Activated CD4-positive, alpha-beta T cell treated with anti-CD3 and anti-CD28 coated beads, Interleukin-2, amount 50 U/mL, for 1 hour (primary cell): ENCODE data around the gene BNC2.

Source experiments
- DNase-seq: peaks from one replicate; pipeline ENCODE4 v3.0.0-alpha.2; 2020

The BNC2 gene

DNA sequence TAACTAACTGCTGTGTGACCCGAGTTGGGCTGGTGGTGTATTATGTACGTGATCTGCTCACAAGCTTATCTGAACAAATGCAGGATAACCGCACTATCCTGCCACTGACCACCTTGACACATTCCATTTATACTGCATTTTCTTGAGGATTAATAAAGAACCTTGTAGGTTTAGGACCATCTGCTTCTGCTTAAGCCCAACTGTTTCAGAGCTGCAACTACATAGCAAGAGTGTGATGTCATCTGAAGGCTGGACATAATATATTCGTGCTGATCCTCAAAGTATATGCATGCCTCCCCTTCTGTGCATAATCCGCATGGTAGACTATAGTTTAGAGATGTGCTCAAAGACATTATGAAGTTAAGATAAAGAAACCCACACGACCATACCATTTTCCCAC lies 435.9 kb downstream of the BNC2 start:
- no peak for DNase-seq

DNA sequence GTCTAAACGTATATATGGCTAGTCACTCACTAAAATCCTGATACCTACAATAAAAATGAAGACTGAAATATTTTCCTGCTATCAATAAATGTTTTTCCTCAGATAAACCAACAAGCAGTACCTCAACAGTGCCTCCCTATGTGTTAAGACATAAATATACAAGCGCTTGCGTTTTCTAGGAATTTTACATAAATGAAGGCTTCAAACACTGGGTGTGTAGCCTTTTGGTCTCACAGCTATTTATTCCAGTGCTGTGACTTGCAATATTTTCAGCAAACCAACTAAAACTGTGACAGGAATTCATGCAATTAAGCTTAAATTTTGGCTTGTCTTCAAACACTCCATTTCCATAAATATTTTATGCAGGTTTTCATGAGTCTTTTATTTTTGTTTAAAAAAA lies 437.0 kb downstream of the BNC2 start:
- no peak for DNase-seq

DNA sequence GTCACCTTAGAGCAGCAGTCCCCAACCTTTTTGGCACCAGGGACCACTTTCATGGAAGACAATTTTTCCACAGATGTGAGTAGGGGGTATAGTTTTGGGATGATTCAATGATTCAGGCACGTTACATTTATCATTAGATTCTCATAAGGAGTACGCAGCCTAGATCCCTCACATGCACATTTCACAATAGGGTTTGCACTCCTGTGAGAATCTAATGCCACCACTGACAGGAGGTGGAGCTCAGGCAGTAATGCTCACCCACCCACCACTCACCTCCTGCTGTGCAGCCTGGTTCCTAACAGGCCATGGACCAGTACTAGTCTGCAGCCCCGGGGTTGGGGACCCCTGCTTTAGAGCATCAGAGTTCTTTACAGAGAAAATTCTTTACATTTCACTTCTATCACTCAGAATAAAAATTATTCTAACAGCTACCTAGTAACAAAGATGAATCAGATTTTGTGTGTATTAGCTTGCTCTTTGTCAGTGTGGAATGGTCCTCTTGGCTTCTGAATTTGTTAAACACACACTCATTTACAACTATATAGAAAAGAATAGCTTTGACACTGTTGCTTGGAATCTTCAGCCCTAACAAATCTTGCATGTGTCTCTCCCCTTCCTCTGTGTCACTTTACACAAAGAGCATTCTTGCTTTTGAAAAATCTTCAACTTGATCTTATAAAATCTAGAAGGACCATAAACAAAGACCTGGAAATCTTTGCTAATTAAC lies 438.6 kb downstream of the BNC2 start:
- no peak for DNase-seq

DNA sequence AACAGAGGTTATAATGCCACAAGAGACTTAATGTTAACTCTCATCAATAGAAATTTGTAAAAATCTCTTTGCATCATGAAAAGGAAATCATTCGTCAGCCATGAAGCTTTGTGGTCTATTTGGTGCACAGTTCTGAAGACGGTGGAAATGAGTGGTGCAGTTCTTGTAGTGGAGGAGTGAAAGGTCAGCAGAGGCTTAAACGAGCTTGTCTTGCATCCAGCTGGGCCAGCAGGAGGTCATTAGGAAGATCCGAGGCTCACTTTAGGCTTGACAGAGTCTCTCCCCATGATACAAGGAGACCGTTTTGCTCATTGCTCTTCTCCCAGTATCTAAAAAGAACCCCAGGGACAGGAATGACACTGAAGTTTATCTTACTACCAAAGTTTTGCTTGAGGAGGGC lies 440.8 kb downstream of the BNC2 start:
- DNase-seq, result no peak

DNA sequence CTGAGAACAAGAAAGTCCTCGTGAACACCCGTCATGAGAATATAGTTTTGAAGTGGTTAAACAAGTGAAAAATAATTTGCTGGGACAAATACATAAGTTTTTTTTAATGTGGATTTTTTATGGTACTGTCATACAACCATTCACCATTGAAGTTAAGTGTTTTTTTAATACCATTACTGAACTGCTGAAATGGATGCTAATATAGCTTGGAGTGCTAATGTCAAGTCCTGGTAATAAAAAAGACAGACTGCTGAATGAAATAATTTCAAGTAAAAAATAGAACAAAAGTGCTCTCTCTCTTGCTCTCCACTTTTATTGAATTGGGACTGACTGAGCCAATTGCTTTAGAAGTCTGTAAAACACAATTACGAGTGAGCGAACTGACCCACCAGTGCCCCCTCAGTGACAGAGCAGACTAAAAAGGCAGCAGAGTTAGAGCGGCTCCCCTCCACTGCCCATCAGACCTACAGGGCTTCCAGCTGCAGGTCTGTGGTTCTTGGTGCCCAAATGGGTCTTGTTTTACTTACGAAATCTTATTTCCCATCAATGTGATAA lies 442.5 kb downstream of the BNC2 start:
- no peak for DNase-seq

DNA sequence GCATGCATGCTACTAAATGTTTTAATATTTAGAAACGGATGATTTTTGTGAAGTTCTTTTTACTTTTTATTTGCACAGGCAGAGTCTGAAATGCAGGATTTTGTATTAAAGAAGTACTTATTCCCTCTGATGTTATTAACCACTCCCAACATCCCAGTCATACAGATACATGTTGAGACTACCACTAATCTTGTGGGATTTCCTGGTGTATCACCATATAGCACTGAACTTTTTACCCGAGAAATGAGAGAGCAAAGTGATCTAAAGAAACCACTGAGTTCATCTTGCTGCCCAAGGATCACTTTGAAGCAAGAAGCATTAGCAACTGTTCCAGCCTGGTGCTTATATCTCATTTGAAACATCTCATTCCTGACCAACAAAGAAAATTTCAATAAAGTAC lies 443.8 kb downstream of the BNC2 start:
- DNase-seq, result no peak

DNA sequence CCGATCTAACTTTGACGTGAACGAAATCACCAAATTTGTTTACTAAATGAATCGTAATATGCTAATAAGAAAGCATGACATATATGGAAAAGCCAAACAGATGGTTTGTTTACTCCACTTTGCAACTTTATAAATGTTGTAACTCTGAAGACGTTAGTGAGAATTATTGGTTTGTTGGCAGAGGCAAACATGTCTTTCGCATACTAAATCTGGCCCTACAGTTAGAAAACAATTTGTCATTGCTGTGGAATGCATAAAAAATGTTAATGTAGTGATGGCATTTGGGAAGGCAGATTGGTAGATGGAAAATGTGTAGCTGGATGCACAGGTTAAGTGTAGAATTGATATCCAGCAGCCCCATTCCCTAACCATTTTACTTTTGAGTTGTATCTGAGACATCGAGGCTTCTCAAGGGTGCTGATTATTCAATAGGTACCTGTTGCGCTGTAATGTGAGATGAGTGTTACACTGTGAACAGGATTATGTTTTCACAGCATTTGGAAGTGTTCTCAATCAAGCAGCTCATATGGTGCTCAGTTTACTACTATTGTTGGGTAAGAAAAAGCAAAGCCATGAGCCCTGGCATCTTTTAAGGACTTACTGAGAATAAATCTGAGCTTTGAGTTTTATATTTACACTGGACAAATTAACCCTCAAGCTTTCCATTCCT lies 444.8 kb downstream of the BNC2 start:
- DNase-seq, result no peak

DNA sequence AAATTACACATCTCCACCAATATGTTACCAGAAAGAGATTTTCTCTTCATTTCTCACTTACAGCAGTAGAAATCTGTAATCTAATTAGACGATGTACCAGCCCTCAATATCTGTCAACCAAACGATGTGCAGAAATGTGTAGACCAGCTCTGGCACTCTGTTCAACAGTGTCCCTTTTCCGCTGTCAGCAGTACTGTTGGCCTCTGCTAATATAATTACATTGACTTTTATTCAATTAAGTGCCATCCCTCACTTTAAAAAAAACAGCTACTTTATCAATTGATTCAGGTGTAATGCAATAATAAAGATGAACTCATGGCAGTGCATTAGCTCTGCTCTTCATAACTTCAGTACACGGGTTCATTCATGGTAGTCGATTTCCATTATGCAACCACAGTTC lies 448.4 kb downstream of the BNC2 start:
- no peak for DNase-seq

DNA sequence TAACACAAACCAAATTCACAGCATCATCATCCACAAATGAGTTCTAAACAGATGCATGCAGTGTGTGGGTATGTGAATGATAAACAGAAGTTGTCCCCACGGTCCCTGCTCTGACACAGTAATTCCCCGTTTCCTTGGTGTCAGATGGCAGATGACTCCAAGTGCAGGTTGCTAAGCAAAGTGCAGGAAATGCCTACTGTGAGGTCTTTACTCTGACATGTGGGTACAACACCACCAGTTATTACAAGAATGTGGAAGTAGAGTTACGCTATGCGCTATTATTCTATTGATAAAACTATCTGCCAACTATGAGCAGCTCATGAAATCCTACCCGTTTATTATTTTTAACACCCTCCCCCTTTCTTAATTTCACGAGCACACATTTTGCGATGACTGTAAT lies 448.9 kb downstream of the BNC2 start:
- no peak for DNase-seq

DNA sequence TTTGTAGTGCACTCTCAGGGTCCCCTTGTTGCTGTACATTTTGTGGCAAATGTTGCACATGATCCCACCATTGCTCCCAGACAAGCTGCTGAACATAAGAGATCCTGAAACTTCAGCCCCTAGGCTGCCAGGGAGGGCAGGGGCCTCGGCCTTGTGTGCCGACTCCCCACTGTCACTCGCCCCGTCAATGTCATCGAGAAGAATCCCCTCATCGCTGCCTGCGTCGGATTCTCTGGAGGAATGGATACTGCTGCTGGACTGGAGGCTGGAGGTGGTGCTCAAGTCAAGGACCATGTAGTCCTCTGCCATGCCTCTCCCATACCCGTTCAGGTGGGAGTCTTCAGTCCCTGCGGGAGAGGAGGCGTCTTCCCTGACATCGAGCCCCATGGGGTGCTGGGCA lies 451.3 kb downstream of the BNC2 start:
- DNase-seq, result no peak

DNA sequence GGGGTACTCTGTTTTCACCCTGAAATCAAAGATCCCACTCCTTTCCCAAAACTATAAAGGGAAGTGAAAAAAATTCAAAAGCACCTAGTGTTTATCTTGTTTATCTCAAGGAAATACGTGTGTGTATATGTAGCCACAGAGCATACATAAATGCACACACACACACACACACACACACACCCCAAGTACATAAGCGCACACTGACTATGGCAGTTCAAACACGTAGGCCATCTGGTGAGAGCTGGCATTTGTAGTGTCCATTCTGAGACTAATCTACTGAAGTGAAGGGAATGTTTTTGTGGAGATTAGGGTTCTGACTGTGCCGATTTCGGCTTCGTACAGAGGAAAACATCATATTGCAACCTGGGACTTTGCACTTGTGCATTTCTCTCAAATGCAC lies 451.7 kb downstream of the BNC2 start:
- DNase-seq, result no peak

DNA sequence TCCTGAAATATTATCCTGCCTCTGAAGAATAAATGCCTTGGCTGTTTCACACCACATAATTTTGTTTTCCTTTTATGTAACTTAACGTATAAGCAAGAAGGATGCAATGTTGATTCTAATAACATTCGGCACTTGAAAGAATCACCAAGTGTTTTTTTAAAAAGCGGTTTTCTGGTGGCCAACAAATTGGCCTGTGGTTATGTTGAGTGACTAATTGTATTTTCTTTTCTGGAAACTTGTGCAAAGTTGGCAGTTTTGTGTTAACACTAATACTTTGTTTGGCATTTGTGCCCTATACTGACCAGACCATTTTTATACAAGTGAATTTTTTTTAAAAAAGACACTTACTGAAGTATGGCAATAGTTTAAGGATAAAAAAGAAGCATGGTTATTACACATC lies 452.7 kb downstream of the BNC2 start:
- no peak for DNase-seq

DNA sequence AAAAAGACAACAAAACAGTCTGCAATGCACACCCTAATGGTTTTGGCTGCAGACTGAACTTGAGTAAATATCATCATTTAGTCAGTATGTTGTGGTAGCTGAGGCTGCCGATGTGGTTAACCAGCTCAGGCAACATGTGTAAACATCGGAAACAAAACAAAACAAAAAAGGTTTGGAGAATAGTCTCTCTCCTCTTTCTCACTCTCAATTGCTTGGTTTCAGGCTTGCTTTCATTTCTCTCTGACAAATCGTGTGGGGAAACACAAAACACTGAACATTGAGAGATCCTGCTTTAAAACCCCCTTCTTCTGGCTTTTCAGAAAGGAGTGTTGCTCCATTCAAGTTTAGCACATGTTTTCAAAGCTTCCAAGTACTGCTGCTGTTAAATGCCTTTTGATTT lies 453.3 kb downstream of the BNC2 start:
- no peak for DNase-seq

DNA sequence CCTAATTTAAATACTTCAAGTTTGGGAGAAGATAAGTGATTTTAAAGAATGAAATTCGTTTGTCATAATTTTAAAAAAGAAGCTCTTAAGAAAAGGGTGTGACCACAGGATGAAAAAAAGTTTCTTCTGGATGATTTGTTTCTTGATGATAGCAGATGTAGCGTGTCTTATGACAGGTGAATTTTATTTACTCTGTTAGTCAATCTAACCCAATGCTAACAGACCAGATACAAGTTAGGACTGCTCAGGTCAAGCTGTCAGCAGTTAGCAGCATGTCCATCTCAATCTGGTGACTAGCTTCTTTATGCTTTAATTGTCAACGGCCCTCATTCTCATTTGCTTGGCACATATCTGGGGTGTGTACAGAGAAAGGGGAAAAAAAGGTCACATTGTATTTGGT lies 456.0 kb downstream of the BNC2 start:
- DNase-seq, result no peak

DNA sequence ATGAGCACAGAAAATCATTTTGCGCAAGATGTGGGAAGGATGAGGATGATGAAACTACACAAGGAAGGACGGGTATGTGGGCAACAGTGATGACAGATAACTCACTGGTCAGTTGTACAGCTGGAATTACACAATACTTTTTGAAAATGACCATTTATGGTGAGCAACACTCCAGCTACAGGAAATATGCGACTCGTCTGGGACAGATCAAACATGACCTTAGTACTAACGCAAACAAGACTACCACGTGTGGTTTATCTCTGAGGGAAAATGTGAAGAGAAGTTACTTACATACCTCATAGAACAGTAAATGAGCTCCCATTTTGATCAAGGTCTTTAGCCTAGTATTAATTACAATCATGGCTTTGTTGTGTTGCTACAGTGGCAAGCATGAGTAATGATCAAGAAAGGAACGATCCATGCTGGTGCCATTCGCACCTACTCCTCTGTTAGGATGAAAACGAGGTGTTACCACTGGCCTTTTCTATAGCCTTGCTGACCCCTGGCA lies 456.9 kb downstream of the BNC2 start:
- no peak for DNase-seq

DNA sequence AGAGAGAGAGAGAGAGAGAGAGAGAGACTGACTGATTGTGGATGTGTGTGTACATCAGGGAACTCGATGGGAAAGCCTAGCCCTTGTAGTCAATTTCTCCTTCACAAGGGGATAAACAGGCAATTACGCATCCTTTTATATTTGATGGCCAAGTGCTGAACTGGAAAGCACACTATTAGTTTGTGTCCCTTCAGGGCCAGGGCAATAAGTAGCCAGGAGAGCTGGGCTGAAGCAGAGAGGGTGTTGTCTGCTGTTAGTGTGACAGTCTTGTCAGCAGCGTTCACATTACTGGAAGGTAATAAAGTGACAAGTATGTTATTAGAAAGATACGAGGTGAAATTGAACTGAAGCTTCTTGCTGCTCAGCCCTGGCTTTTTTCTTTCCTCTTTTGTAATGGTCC lies 457.7 kb downstream of the BNC2 start:
- DNase-seq, result no peak

DNA sequence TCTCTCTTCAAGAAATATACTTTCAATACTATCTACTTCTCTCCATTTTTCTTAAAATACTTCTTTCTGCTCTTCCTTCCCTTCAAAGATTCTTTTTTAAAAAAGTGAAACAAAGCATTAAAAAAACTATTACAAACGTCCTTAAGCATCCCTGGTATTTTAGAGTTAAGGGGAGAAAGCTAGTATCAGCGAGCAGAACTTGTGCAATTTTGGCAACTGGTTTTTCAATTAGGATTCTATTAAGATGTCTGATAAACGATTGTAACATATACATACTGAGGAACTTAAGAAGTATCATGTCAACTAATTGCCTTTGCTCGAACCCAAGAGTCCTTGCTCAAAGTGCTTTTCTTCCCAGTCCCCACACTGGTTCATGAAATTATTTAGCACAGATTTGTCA lies 459.2 kb downstream of the BNC2 start:
- no peak for DNase-seq

DNA sequence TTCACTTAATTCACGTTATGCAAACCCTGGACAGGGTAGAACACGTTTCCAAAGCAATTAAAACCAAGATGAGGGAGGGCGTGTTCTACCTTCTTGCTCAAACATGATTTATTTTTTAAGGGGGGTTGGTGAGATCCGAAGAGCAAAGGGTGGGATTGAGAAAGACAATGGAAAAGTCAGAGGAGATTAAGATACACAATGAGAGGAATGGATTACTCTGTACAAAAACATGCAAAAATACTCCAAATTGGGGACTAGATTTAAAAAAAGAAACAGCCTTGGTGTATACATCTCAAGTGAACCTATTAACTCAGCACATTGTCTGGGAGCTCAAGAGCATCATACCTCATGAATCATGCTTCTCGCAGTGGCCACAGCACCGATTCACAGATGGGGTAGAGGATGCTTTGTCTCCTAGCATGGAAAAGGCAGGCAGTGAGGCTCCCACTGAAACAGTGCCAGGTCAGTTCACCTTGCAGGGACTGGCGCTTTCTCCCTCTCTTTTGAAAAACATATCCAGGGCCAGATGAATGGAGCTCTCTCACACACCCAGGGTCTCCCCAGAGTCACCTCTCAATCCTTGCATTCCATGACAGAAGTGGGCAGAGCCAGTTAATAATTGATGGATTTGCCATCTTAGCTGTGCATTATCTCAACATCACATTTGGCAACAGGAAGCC lies 459.7 kb downstream of the BNC2 start:
- no peak for DNase-seq

DNA sequence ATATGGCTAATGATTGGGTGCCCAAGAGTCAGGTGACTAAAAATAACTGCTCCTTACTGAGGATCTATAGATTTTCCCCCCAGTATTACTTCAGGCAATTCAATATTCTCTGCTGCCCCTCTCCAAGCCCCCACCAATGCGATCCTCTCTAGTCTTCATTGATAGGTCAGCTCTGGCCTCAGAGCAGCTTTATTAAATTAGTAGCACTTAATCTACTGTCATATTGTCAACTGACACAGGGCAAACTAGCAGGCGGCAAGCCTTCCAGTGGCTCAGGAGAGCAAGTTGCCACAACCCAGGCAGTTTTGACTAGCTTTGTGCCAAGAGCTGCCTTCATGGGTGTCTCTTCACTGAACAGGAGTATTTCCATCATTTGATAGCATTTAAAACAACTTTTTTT lies 462.9 kb downstream of the BNC2 start:
- DNase-seq, result no peak

DNA sequence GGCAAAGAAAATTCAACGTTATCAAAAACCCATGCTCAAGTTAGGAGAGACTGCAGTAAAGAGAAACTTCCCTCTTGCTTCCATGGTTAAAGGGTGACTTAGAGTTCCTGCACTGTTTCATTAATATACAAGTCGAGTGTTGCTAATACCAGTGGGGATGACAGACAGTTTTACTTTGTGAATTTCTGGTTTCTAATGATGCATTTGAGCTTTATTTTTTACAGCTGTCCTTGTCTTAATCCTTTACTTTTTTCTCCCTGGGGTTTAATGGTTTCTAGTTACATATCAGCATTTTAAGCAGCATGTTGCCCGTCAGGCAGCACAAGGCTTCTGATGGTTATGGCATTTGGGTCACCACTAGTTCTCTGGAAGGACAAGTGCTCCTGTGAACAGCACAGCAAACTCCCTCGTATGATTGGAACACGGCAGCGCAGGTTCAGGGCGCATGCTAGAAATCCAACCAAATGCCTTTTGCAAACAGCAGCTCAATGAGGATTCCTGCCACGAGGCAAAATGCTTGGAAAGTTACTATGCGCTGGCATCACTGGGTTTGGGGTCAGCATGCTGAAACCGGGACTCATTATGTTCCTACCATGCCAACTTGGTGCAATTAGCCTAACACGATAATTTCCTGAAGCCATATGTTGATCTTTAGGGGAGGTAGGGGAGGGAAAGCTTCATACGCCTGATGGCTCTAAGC lies 463.8 kb downstream of the BNC2 start:
- DNase-seq, result no peak

DNA sequence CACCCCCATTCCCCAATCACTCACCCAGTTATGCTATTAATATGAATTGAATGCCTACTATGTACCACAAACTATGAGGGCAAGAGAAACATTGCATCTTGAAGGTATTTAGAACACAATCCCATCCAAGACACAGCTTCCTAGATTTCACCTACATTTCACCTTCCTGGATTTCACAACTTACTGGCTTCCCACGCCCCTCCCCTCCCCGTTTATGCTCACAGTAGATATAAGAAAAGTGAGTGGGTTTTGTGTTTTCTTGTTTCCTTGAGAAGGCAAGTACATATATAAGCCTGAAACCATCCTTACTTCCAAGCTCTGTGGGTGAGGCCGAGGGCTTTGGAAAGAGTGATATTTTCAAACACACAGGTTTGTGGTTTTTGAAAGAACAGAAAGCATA lies 465.0 kb downstream of the BNC2 start:
- no peak for DNase-seq

DNA sequence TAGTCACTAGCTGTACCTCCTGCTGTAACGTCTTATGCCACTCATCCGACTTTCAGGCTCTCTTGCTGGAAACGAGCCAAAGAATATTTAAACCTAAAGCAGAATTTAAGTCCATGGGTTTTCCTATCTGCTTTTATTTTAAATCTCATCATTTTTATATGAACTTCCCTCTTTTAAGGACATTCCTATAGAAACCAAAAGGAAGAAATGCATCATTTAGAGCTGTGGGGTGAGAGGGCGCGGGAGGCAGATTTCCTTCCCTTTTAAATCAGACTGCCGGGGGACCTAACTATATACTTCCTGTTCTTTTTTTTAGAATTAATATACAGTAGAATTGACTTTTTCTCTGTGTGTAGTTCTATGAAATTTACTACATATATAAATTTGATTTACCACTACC lies 468.8 kb downstream of the BNC2 start:
- no peak for DNase-seq

DNA sequence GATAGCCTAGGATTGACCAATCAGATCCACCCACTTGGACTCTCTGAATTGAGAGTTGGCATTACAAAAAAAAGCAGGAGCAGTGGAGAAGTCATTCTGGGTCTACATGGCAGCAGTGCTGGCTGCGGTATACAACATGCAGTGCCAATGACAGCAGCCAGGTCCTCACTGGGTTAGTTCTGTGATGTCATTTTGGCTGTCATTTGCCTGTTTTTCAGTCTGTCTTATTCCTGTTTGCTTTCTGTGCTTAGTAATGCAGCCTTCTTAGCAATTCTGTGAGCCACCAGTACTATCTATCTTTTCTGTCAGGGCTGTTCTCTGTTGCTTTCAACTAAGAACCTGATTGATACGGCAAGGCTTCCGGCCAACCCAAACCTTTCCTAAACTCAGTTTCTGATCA lies 471.8 kb downstream of the BNC2 start:
- no peak for DNase-seq
